WTC11 (cell line): ENCODE results near the gene SPRR2D. TPM values are rescaled to one million over a fixed set of nuclear protein-coding genes. Genes with fewer than 3 reads are reported as not detected.

Source experiments
- ATAC-seq: fragments of 200-7000 bp; cut with Tn5 transposase; 2 replicates; pipeline ENCODE4 v1.10.0; 2021; ENCODE audit warnings: mild to moderate bottlenecking, moderate library complexity
- CTCF ChIA-PET: fragments of 300-600 bp; sonication (Branson Sonifier 250); formaldehyde crosslinking; loops from one replicate; lab custom pipeline; 2021; ENCODE audit warnings: antibody characterized with exemption; lab: Charles Lee
- POLR2A ChIA-PET: fragments of 350-600 bp; sonication (Branson Sonifier 250); formaldehyde crosslinking; loops from one replicate; lab custom pipeline; 2021; ENCODE audit warnings: antibody characterized with exemption; lab: Charles Lee
- DNase-seq: peaks from one replicate; pipeline ENCODE4 v3.0.0; 2021; ENCODE audit warnings: low spot score
- H3K27ac Mint-ChIP-seq: 2 replicates; pipeline ENCODE4 v1.8.0; 2021; ENCODE audit warnings: mixed read lengths
- H3K27me3 Mint-ChIP-seq: 2 replicates; pipeline ENCODE4 v1.8.0; 2021; ENCODE audit warnings: low read depth, mild to moderate bottlenecking, moderate library complexity, mixed read lengths
- H3K36me3 Mint-ChIP-seq: 2 replicates; pipeline ENCODE4 v1.8.0; 2021; ENCODE audit warnings: mixed read lengths
- H3K4me1 Mint-ChIP-seq: 2 replicates; pipeline ENCODE4 v1.8.0; 2022; ENCODE audit warnings: mixed read lengths
- H3K4me3 Mint-ChIP-seq: 2 replicates; pipeline ENCODE4 v1.8.0; 2021; ENCODE audit warnings: mild to moderate bottlenecking, moderate library complexity, mixed read lengths
- H3K9me3 Mint-ChIP-seq: 2 replicates; pipeline ENCODE4 v1.8.0; 2021; ENCODE audit warnings: mixed read lengths
- ATF1 ChIP-seq: sonication (generic); formaldehyde crosslinking; IDR thresholded peaks from 2 replicates; pipeline ENCODE4 v1.8.1; 2023; ENCODE audit warnings: mild to moderate bottlenecking, moderate library complexity, missing genetic modification reagents
- ELF4 ChIP-seq: sonication (generic); formaldehyde crosslinking; IDR thresholded peaks from 2 replicates; pipeline ENCODE4 v1.8.1; 2022; ENCODE audit warnings: low read depth, mild to moderate bottlenecking, moderate library complexity, missing genetic modification reagents
- ESRRA ChIP-seq: sonication (generic); formaldehyde crosslinking; IDR thresholded peaks from 2 replicates; pipeline ENCODE4 v1.8.1; 2022; ENCODE audit warnings: mild to moderate bottlenecking, missing genetic modification reagents, borderline replicate concordance
- HMGA2 ChIP-seq: fragments of 250-450 bp; sonication (Bioruptor Pico); IDR thresholded peaks from 2 replicates; pipeline ENCODE4 v1.4.0; 2021; ENCODE audit warnings: mild to moderate bottlenecking, moderate library complexity
- NFATC4 ChIP-seq: fragments of 250-450 bp; sonication (Bioruptor Pico); IDR thresholded peaks from 2 replicates; pipeline ENCODE4 v1.9.0; 2021; ENCODE audit warnings: mild to moderate bottlenecking
- NFYB ChIP-seq: sonication (generic); formaldehyde crosslinking; conservative IDR thresholded peaks from 2 replicates; pipeline ENCODE4 v1.8.0; 2022; ENCODE audit warnings: low read depth, missing genetic modification reagents
- RELA ChIP-seq: sonication (generic); formaldehyde crosslinking; IDR thresholded peaks from 2 replicates; pipeline ENCODE4 v1.8.1; 2022; ENCODE audit warnings: missing genetic modification reagents, mild to moderate bottlenecking, borderline replicate concordance
- SP1 ChIP-seq: sonication (generic); formaldehyde crosslinking; conservative IDR thresholded peaks from 2 replicates; pipeline ENCODE4 v1.8.1; 2022; ENCODE audit warnings: missing genetic modification reagents
- TEAD1 ChIP-seq: sonication (generic); formaldehyde crosslinking; IDR thresholded peaks from 2 replicates; pipeline ENCODE4 v1.8.0; 2022; ENCODE audit warnings: mild to moderate bottlenecking, missing genetic modification reagents
- ZBTB21 ChIP-seq: sonication (generic); formaldehyde crosslinking; IDR thresholded peaks from 2 replicates; pipeline ENCODE4 v1.8.1; 2023; ENCODE audit warnings: mild to moderate bottlenecking, missing genetic modification reagents, borderline replicate concordance
- ZNF263 ChIP-seq: sonication (generic); formaldehyde crosslinking; IDR thresholded peaks from 2 replicates; pipeline ENCODE4 v1.8.1; 2022; ENCODE audit warnings: low read depth, mild to moderate bottlenecking, moderate library complexity, missing genetic modification reagents
- ZNF317 ChIP-seq: sonication (generic); formaldehyde crosslinking; IDR thresholded peaks from 2 replicates; pipeline ENCODE4 v1.8.1; 2023; ENCODE audit warnings: low read depth, mild to moderate bottlenecking, moderate library complexity, missing genetic modification reagents, borderline replicate concordance
- total RNA-seq: library from RNA; stranded (reverse); gene quantifications from 3 replicates; pipeline ENCODE4 v1.2.3, GENCODE V29; 2021
- TF ChIP-seq, protein P1 (sequence below): sonication (generic); formaldehyde crosslinking; IDR thresholded peaks from 2 replicates; pipeline ENCODE4 v1.8.1; 2023; ENCODE audit warnings: mild to moderate bottlenecking, missing genetic modification reagents, moderate library complexity
- TF ChIP-seq, protein P2 (sequence below): sonication (generic); formaldehyde crosslinking; conservative IDR thresholded peaks from 2 replicates; pipeline ENCODE4 v1.8.1; 2022; ENCODE audit warnings: mild to moderate bottlenecking, missing genetic modification reagents
- TF ChIP-seq, protein P3 (sequence below): fragments of 200-600 bp; IDR thresholded peaks from 2 replicates; pipeline ENCODE4 v1.8.0; 2022; ENCODE audit warnings: antibody characterized with exemption
- TF ChIP-seq, protein P4 (sequence below): fragments of 250-450 bp; sonication (Bioruptor Pico); conservative IDR thresholded peaks from 2 replicates; pipeline ENCODE4 v1.9.0; 2021; ENCODE audit warnings: mild to moderate bottlenecking
- TF ChIP-seq, protein P5 (sequence below): fragments of 250-450 bp; sonication (Bioruptor Pico); IDR thresholded peaks from 2 replicates; pipeline ENCODE4 v1.9.0; 2021; ENCODE audit warnings: mild to moderate bottlenecking
- TF ChIP-seq, protein P6 (sequence below): sonication (generic); formaldehyde crosslinking; IDR thresholded peaks from 2 replicates; pipeline ENCODE4 v1.8.1; 2023; ENCODE audit warnings: mild to moderate bottlenecking, moderate library complexity, missing genetic modification reagents

SPRR2D gene
- total RNA-seq, 1 experiment from 2014 or later: not detected

DNA sequence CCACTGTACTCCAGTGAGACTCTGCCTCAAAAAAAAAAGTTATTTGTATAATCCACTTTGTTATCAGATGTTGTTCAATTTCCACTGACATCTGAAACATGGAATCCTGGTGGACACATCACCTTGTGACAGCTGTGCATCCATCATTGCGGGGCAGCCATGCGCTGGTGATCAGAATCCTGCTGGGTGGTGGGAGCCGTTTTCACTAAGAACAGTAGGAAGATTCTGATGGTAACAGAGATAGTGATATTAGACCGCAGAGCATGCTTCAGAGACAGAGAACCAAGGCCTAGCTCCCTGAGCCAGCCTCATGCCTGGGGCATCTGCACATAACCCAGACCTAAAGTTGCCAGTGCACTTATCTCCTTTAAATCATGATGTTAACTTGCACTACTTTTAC lies 42.4 kb downstream of the SPRR2D start (continued):
- no peak for TF ChIP-seq RELA

DNA sequence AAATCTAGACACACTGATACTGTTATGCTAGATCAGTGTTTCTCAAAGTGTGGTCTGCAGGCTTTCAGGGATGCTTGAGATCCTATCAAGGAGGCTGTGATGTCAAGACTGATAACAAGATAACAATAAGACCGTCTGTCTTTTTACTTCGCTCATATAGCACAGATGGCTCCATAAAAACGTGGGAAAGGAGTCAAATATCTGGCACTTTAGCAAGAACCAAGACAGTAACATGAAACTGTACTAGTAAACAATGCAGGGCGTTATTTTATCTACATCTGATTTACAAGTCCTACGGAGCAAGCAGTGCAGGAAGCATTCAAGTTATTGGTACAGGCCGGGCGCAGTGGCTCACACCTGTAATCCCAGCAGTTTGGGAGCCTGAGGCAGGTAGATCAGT lies 43.0 kb downstream of the SPRR2D start:
- peaks cover 6% of the 10 kb centered on the region; the same call in 1 of the 2 replicates for H3K36me3 Mint-ChIP-seq
- no peak for ATAC-seq
- TF ChIP-seq, protein P1, sequence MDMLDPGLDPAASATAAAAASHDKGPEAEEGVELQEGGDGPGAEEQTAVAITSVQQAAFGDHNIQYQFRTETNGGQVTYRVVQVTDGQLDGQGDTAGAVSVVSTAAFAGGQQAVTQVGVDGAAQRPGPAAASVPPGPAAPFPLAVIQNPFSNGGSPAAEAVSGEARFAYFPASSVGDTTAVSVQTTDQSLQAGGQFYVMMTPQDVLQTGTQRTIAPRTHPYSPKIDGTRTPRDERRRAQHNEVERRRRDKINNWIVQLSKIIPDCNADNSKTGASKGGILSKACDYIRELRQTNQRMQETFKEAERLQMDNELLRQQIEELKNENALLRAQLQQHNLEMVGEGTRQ: no peak
- TF ChIP-seq, protein P2, sequence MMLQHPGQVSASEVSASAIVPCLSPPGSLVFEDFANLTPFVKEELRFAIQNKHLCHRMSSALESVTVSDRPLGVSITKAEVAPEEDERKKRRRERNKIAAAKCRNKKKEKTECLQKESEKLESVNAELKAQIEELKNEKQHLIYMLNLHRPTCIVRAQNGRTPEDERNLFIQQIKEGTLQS (CRISPR knock-in tag): no peak
- no peak for TF ChIP-seq ZNF317 (CRISPR knock-in tag)
- TF ChIP-seq, all 79 proteins: peak for 0
- Mint-ChIP-seq H3K4me1 (peaks cover 12% of the 10 kb centered on the region), H3K4me3 (no peak overlapping the region), H3K27me3 (no peaks in the 10 kb centered on the region; the same call in 1 of the 2 replicates), H3K27ac (no peak overlapping the region), H3K9me3 (peaks cover 20% of the 10 kb centered on the region)
- ChIA-PET POLR2A (no interaction called here), CTCF (no interaction called here)
- DNase-seq: no peak

DNA sequence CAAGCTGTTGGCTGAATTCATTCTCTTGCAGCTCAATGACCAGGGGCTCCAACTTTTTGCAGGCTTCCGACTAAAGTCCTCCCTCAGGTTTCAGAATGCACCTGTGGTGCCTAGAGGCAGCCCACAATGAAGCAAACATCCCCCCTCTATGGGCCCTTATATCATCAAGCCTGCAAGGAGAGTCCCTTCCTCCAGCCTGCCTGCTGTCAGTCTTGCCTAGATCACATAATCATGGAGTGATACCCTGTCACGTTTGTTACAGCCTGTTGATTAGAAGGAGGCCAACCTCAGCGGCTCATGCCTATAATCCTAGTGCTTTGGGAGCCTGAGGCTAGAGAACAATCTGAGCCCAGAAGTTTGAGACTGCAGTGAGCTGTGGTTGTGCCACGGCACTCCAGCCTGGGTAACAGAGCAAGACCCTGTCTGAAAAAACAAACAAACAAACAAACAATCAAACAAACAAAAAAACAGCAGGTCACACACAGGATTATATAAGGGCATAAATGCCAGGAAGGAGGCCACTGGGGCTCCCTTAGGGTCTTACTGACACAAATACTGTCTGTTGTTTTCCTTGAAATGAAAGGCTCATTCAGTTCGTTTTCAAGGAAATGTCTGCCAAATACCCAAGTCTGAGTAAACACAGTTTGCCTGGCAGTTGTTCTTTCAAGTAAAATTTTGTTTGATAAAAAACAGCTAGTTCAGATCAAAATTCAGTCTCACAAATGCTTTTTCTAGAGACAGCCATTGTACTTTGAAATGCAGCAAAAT lies 44.1 kb downstream of the SPRR2D start:
- Mint-ChIP-seq H3K27me3 (no peaks in the 10 kb centered on the region), H3K4me1 (peaks cover 12% of the 10 kb centered on the region), H3K36me3 (peaks cover 6% of the 10 kb centered on the region; the same call in 1 of the 2 replicates), H3K27ac (no peak overlapping the region), H3K9me3 (peaks cover 20% of the 10 kb centered on the region), H3K4me3 (no peak overlapping the region)
- ATAC-seq (peak; percentile 46), DNase-seq (no peak)
- POLR2A ChIA-PET: no interaction called here
- TF ChIP-seq NFATC4 (CRISPR knock-in tag): no peak
- TF ChIP-seq RELA: no peak
- TF ChIP-seq ESRRA (CRISPR knock-in tag): no peak
- TF ChIP-seq HMGA2 (CRISPR knock-in tag): no peak
- no peak for TF ChIP-seq ATF1
- no peak for TF ChIP-seq ELF4 (CRISPR knock-in tag)
- CTCF ChIA-PET: interaction anchor here (1.0 kb wide), 1 partner anchor 15 kb away, joined by 4 read pairs; no protein-coding TSS in a partner anchor

DNA sequence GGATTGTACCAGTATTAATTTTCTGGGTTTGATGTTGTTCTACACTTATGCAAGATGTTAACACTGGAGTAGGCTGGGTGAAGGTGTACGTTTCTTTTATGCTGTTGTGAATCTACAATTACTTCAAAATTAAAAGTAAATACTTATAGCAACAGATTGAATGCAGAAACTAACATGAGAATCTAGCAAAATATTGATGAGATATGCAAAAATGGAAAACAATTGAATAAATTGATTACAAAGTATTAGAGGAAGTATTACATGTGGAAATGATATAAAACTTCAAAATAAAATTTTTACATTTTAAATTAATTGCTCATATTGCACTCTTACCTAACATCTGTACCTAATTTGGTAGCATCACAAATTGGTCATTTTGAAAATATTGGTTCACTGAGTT lies 45.1 kb downstream of the SPRR2D start:
- Mint-ChIP-seq H3K9me3 (peaks cover 20% of the 10 kb centered on the region), H3K27me3 (no peaks in the 10 kb centered on the region), H3K4me3 (no peak overlapping the region), H3K36me3 (peaks cover 6% of the 10 kb centered on the region; the same call in 1 of the 2 replicates), H3K4me1 (peaks cover 12% of the 10 kb centered on the region), H3K27ac (no peak overlapping the region)
- TF ChIP-seq SP1 (CRISPR knock-in tag): no peak
- TF ChIP-seq, protein P3, sequence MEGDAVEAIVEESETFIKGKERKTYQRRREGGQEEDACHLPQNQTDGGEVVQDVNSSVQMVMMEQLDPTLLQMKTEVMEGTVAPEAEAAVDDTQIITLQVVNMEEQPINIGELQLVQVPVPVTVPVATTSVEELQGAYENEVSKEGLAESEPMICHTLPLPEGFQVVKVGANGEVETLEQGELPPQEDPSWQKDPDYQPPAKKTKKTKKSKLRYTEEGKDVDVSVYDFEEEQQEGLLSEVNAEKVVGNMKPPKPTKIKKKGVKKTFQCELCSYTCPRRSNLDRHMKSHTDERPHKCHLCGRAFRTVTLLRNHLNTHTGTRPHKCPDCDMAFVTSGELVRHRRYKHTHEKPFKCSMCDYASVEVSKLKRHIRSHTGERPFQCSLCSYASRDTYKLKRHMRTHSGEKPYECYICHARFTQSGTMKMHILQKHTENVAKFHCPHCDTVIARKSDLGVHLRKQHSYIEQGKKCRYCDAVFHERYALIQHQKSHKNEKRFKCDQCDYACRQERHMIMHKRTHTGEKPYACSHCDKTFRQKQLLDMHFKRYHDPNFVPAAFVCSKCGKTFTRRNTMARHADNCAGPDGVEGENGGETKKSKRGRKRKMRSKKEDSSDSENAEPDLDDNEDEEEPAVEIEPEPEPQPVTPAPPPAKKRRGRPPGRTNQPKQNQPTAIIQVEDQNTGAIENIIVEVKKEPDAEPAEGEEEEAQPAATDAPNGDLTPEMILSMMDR: no peak
- TF ChIP-seq TEAD1: no peak
- no peak for TF ChIP-seq ZBTB21
- TF ChIP-seq, protein P4, sequence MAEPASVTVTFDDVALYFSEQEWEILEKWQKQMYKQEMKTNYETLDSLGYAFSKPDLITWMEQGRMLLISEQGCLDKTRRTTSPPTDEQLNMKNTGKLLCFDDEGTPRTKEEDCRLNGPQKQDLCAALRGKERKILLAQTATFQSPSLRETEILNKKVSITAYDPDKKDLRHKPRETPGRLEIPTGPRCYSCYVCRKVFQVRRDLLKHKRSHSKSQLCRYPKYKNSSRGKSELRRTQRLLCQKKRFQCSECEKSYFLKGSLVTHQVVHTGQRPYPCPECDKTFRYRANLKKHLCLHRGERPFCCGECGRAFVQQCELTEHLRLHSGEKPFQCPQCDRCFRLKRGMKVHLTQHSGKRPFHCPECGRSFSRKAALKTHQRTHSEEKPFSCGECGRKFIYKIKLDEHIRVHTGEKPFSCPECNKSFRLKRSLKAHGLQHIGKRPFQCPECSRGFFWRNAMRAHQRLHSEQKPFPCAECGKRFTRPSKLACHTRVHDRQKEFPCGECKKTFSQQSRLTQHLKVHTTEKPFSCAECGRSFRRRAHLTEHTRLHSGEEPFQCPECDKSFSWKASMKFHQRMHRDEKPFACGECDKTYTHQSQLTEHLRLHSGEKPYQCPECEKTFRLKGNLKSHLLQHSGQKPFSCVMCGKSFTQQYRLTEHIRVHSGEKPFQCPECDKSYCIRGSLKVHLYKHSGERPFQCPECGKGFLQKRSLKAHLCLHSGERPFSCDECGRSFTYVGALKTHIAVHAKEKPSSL (CRISPR knock-in tag): no peak
- TF ChIP-seq, protein P5, sequence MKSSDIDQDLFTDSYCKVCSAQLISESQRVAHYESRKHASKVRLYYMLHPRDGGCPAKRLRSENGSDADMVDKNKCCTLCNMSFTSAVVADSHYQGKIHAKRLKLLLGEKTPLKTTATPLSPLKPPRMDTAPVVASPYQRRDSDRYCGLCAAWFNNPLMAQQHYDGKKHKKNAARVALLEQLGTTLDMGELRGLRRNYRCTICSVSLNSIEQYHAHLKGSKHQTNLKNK (CRISPR knock-in tag): no peak
- TF ChIP-seq, protein P6, sequence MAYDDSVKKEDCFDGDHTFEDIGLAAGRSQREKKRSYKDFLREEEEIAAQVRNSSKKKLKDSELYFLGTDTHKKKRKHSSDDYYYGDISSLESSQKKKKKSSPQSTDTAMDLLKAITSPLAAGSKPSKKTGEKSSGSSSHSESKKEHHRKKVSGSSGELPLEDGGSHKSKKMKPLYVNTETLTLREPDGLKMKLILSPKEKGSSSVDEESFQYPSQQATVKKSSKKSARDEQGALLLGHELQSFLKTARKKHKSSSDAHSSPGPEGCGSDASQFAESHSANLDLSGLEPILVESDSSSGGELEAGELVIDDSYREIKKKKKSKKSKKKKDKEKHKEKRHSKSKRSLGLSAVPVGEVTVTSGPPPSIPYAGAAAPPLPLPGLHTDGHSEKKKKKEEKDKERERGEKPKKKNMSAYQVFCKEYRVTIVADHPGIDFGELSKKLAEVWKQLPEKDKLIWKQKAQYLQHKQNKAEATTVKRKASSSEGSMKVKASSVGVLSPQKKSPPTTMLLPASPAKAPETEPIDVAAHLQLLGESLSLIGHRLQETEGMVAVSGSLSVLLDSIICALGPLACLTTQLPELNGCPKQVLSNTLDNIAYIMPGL: no peak
- TF ChIP-seq ZNF263 (CRISPR knock-in tag): no peak
- TF ChIP-seq NFYB (CRISPR knock-in tag): no peak
- CTCF ChIA-PET: interaction anchor here (1.0 kb wide), 1 partner anchor 16 kb away, joined by 4 read pairs; no protein-coding TSS in a partner anchor
- ATAC-seq: no peak
- no peak for DNase-seq
- POLR2A ChIA-PET: no interaction called here
